ENCODE measurements around the gene DBP.
"Not testable (repeated sequence)": the region's sequence is repeated elsewhere in the genome, so short reads cannot be mapped to it uniquely, and the experiment has no call there.

Gene DBP, protein sequence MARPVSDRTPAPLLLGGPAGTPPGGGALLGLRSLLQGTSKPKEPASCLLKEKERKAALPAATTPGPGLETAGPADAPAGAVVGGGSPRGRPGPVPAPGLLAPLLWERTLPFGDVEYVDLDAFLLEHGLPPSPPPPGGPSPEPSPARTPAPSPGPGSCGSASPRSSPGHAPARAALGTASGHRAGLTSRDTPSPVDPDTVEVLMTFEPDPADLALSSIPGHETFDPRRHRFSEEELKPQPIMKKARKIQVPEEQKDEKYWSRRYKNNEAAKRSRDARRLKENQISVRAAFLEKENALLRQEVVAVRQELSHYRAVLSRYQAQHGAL

DNA sequence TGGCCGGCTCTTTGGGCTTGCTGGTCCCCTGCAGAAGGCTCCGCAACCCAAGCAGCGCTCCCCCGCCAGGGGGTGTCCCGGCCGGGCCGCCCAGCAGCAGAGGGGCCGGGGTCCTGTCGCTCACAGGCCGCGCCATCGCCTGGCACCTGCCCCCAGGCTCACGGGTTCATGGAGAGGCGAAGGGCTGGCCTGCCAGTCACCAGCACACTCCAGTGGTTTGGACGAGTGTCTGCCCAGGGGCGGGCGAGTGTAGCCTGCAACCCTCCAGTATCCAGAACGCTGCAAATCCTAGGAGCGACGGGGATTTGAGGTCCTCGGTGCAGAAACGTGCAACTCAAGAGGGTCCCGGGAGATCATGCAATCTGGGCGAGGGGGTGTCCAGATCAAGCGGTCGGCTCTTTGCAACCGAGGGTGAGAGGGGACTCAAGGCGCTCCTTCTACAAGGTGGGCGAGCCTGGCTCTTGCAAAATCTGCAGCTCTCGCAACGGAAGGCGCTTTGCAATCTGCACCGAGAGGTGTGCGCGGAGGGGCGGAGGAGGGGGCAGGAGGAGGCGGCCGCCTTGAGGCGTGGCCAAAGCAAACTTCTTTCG lies at the start of gene DBP:
Gene DBP, minus strand, starts transcription at position 521 of the 590 bp plus-strand sequence. Its CDS starts 385 bp downstream, at position 136.
- peak within 1 kb of the TSS; percentile 84 for H2AFZ ChIP-seq (ENCODE audit: low read length, unreplicated experiment)
- H3K4me1 ChIP-seq (ENCODE audit: control insufficient read depth, insufficient read depth, low read length, unreplicated experiment): peaks cover 25% of the 10 kb centered on the region
- H3K27me3 ChIP-seq (ENCODE audit: insufficient read depth, low read length): no peaks in the 10 kb centered on the region; the same call in 1 of the 2 replicates
- peak within 1 kb of the TSS; percentile 73 for H3K27ac ChIP-seq (ENCODE audit: low read depth, low read length)
- H3K79me2 ChIP-seq (ENCODE audit: control insufficient read depth, insufficient read depth, low read length, unreplicated experiment): no peaks in the 10 kb centered on the region
- H3K4me3 ChIP-seq (ENCODE audit: low read depth, low read length): peak within 1 kb of the TSS; percentile 81
- no peaks in the 10 kb centered on the region for H3K36me3 ChIP-seq (ENCODE audit: insufficient read depth, low read length)

DNA sequence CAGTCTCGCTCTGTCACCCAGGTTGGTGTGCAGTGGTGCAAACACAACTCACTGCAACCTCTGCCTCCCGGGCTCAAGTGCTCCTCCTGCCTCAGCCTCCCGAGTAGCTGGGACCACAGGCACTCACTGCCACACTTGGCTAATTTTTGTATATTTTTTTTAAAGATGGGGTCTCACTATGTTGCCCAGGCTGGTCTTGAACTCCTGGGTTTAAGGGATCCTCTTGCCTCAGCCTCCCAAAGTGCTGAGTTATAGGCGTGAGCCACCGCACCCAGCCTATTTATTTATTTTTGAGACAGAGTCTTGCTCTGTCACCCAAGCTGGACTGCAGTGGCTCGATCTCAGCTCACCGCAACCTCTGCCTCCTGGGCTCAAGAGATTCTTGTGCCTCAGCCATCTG lies 49.5 kb upstream of the DBP start:
- not testable (repeated sequence) for H3K36me3 ChIP-seq (ENCODE audit: insufficient read depth, low read length); H3K27me3 ChIP-seq (ENCODE audit: insufficient read depth, low read length); H3K4me1 ChIP-seq (ENCODE audit: control insufficient read depth, insufficient read depth, low read length, unreplicated experiment); H3K27ac ChIP-seq (ENCODE audit: low read depth, low read length); H3K79me2 ChIP-seq (ENCODE audit: control insufficient read depth, insufficient read depth, low read length, unreplicated experiment); H2AFZ ChIP-seq (ENCODE audit: low read length, unreplicated experiment); H3K4me3 ChIP-seq (ENCODE audit: low read depth, low read length)

DNA sequence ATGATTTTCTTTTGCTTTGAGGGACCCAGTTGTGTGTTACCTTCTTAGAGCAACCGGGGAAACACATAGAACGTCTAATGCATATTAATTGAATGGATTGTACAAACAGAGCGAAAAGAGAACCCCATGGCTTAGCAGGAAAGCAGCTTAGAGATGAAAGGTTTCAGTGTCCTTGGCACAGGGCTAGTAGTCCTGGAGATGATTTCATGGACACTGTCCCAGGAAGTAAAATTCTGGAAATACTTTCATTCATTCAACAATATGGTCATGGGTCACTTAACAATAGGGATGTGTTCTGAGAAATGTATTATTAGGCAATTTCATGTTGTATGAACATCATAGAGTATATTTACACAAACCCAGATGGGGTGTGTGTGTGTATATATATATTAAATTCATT lies 48.9 kb upstream of the DBP start:
- Histone ChIP-seq H3K79me2 (ENCODE audit: control insufficient read depth, insufficient read depth, low read length, unreplicated experiment) (no peaks in the 10 kb centered on the region), H3K4me1 (ENCODE audit: control insufficient read depth, insufficient read depth, low read length, unreplicated experiment) (no peaks in the 10 kb centered on the region), H3K27ac (ENCODE audit: low read depth, low read length) (no peak overlapping the region), H3K36me3 (ENCODE audit: insufficient read depth, low read length) (no peaks in the 10 kb centered on the region), H2AFZ (ENCODE audit: low read length, unreplicated experiment) (no peak overlapping the region), H3K4me3 (ENCODE audit: low read depth, low read length) (no peak overlapping the region), H3K27me3 (ENCODE audit: insufficient read depth, low read length) (no peaks in the 10 kb centered on the region)

DNA sequence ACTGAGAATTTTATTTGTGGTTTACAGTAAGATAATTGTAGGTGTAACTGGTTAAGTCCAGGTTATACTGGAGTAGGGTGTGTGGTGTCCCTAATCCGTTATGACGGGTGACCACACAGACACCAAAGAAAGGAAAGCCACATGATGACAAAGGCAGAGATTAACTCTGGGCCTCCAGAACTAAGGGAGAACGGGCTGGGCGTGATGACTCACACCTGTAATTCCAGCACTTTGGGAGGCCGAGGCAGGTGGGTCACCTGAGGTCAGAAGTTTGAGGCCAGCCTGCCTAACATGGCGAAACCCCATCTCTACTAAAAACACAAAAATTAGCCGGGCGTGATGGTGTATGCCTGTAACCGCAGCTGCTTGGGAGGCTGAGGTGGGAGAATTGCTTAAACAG lies 48.4 kb upstream of the DBP start:
- no peaks in the 10 kb centered on the region for H3K4me1 ChIP-seq (ENCODE audit: control insufficient read depth, insufficient read depth, low read length, unreplicated experiment)
- no peak overlapping the region for H3K4me3 ChIP-seq (ENCODE audit: low read depth, low read length)
- H3K36me3 ChIP-seq (ENCODE audit: insufficient read depth, low read length): no peaks in the 10 kb centered on the region
- no peak overlapping the region for H3K27ac ChIP-seq (ENCODE audit: low read depth, low read length)
- H3K79me2 ChIP-seq (ENCODE audit: control insufficient read depth, insufficient read depth, low read length, unreplicated experiment): no peaks in the 10 kb centered on the region
- H3K27me3 ChIP-seq (ENCODE audit: insufficient read depth, low read length): no peaks in the 10 kb centered on the region
- H2AFZ ChIP-seq (ENCODE audit: low read length, unreplicated experiment): no peak overlapping the region

DNA sequence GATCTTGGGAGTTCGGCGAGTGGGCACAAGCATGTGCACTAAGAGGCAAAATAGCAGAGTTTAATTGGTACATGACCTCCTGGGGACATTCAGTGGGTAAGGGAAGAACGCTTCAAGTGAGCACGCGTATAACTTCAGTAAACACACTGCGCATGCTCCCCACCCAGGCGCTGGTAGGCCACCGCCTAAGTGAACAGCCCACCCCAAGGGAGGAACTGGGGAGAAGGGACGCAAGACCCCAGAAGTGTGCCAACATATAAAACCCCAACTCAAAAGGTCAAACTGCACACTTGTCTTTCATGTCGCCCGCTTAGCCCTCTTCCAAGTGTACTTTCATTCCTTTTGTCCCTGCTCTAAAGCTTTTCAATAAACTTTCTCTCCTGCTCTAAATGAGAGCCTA lies 46.2 kb upstream of the DBP start:
- Histone ChIP-seq H3K36me3 (ENCODE audit: insufficient read depth, low read length) (no peaks in the 10 kb centered on the region), H3K4me3 (ENCODE audit: low read depth, low read length) (peak overlapping the region; percentile 68), H2AFZ (ENCODE audit: low read length, unreplicated experiment) (peak overlapping the region; percentile 85), H3K27me3 (ENCODE audit: insufficient read depth, low read length) (no peaks in the 10 kb centered on the region), H3K4me1 (ENCODE audit: control insufficient read depth, insufficient read depth, low read length, unreplicated experiment) (no peaks in the 10 kb centered on the region), H3K79me2 (ENCODE audit: control insufficient read depth, insufficient read depth, low read length, unreplicated experiment) (no peaks in the 10 kb centered on the region), H3K27ac (ENCODE audit: low read depth, low read length) (no peak overlapping the region)

DNA sequence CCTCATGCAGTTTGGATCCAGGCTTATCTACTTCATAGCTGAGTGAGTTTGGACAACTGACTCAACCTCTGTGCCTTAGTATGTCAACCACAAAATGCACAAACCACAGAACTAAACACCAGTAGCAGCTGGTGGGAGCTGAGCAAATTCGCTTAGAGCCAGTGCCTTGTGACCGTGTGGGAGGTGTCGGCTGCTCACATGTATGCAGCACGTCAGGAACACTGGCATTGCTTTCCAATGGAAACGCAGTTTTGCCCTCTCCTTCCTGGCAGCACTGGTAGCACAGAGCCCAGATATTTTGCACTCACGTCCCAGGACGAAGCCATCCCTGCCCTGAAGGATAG lies 43.9 kb upstream of the DBP start:
- no peak overlapping the region for H2AFZ ChIP-seq (ENCODE audit: low read length, unreplicated experiment)
- H3K4me1 ChIP-seq (ENCODE audit: control insufficient read depth, insufficient read depth, low read length, unreplicated experiment): no peaks in the 10 kb centered on the region
- no peak overlapping the region for H3K4me3 ChIP-seq (ENCODE audit: low read depth, low read length)

DNA sequence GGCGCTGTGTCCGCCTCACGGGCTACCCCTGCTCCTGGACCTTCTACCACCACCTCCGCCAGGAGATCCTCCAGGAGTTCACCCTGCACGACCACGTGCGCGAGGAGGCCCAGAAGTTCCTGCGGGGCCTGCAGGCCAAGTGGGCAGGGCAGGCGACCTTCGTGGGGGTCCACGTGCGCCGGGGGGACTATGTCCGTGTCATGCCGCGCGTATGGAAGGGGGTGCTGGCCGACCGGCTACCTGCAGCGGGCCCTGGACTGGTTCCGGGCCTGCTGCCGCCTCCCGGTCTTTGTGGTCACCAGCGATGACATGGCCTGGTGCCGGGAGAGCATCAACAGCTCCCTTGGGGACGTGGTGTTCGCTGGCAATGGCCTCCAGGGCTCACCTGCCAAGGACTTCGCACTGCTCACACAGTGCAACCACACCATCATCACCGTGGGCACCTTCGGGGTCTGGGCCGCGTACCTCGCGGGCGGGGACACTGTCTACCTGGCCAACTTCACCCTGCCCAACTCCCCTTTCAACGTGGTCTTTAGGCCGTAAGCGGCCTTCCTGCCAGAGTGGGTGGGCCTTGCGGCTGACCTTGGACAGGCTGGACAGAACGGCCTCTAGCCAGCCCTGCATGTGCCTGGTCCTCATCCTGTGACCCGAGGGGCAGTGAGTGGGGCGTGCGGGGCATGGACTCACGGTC lies 43.4 kb upstream of the DBP start:
- Histone ChIP-seq H3K27ac (ENCODE audit: low read depth, low read length) (no peak overlapping the region), H2AFZ (ENCODE audit: low read length, unreplicated experiment) (no peak overlapping the region), H3K4me1 (ENCODE audit: control insufficient read depth, insufficient read depth, low read length, unreplicated experiment) (no peaks in the 10 kb centered on the region), H3K36me3 (ENCODE audit: insufficient read depth, low read length) (no peaks in the 10 kb centered on the region), H3K79me2 (ENCODE audit: control insufficient read depth, insufficient read depth, low read length, unreplicated experiment) (no peaks in the 10 kb centered on the region), H3K27me3 (ENCODE audit: insufficient read depth, low read length) (no peaks in the 10 kb centered on the region), H3K4me3 (ENCODE audit: low read depth, low read length) (no peak overlapping the region)

More for the DNA sequence above, 43.9 kb upstream of the DBP start:
- no peaks in the 10 kb centered on the region for H3K36me3 ChIP-seq (ENCODE audit: insufficient read depth, low read length)
- H3K27ac ChIP-seq (ENCODE audit: low read depth, low read length): no peak overlapping the region
- no peaks in the 10 kb centered on the region for H3K79me2 ChIP-seq (ENCODE audit: control insufficient read depth, insufficient read depth, low read length, unreplicated experiment)
- H3K27me3 ChIP-seq (ENCODE audit: insufficient read depth, low read length): no peaks in the 10 kb centered on the region

DNA sequence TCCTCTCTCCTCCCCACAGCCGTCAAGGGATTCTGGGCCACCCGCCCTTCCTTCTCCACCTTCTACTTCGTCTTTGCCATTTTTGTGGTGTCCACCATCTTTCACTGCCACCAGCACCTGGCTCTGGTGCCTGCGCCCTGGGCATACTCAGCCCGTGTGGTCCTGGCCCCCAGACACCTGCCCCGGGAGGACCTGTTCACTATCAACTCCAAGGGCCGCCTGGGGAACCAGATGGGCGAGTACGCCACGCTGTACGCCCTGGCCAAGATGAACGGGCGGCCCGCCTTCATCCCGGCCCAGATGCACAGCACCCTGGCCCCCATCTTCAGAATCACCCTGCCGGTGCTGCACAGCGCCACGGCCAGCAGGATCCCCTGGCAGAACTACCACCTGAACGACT lies 42.8 kb upstream of the DBP start:
- H3K27me3 ChIP-seq (ENCODE audit: insufficient read depth, low read length); H3K4me1 ChIP-seq (ENCODE audit: control insufficient read depth, insufficient read depth, low read length, unreplicated experiment); H3K27ac ChIP-seq (ENCODE audit: low read depth, low read length); H3K79me2 ChIP-seq (ENCODE audit: control insufficient read depth, insufficient read depth, low read length, unreplicated experiment); H2AFZ ChIP-seq (ENCODE audit: low read length, unreplicated experiment); H3K36me3 ChIP-seq (ENCODE audit: insufficient read depth, low read length); H3K4me3 ChIP-seq (ENCODE audit: low read depth, low read length): not testable (repeated sequence)

DNA sequence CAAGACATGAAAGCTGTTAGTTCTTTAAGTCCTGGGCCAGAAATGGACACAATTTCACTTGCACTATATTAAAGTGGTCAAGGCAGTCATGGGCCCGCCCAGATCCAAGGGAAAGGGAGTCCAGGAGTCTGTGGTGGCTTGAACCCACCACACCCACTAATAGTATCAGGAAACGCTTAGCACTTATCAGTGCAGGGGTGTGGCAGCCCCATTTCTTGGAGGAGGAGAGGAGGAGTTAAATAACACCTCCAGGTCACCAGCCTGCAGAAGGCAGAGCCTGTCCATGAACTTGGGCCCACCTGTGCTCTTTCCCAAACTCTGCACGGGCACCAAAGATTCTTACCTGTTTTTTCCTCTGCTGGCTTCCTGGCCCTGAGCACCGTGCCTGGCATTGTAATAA lies 41.0 kb upstream of the DBP start:
- Histone ChIP-seq H3K36me3 (ENCODE audit: insufficient read depth, low read length) (no peaks in the 10 kb centered on the region), H3K4me1 (ENCODE audit: control insufficient read depth, insufficient read depth, low read length, unreplicated experiment) (peaks cover 4% of the 10 kb centered on the region), H3K27me3 (ENCODE audit: insufficient read depth, low read length) (no peaks in the 10 kb centered on the region), H3K79me2 (ENCODE audit: control insufficient read depth, insufficient read depth, low read length, unreplicated experiment) (no peaks in the 10 kb centered on the region), H2AFZ (ENCODE audit: low read length, unreplicated experiment) (no peak overlapping the region), H3K27ac (ENCODE audit: low read depth, low read length) (no peak overlapping the region), H3K4me3 (ENCODE audit: low read depth, low read length) (no peak overlapping the region)

DNA sequence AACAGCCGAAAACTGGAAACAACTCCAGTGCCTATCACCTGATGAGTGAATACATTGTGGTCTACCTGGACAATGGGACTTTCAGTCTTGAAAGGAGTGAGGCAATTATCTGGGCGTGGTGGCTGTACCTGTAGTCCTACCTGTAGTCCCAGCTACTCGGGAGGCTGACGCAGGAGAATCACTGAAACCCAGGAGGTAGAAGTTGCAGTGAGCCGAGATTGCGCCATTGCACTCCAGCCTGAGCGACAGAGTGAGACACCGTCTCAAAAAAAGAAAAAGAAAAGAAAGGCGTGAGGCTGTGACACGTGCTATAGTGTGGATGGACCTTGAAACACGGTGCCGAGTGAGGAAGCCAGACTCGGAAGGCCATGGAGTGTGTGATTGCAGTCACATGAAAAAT lies 39.7 kb upstream of the DBP start:
- no peaks in the 10 kb centered on the region for H3K27me3 ChIP-seq (ENCODE audit: insufficient read depth, low read length)
- H3K4me3 ChIP-seq (ENCODE audit: low read depth, low read length): no peak overlapping the region
- H3K4me1 ChIP-seq (ENCODE audit: control insufficient read depth, insufficient read depth, low read length, unreplicated experiment): peaks cover 4% of the 10 kb centered on the region
- H3K27ac ChIP-seq (ENCODE audit: low read depth, low read length): no peak overlapping the region
- no peaks in the 10 kb centered on the region for H3K36me3 ChIP-seq (ENCODE audit: insufficient read depth, low read length)
- no peaks in the 10 kb centered on the region for H3K79me2 ChIP-seq (ENCODE audit: control insufficient read depth, insufficient read depth, low read length, unreplicated experiment)
- H2AFZ ChIP-seq (ENCODE audit: low read length, unreplicated experiment): no peak overlapping the region

DNA sequence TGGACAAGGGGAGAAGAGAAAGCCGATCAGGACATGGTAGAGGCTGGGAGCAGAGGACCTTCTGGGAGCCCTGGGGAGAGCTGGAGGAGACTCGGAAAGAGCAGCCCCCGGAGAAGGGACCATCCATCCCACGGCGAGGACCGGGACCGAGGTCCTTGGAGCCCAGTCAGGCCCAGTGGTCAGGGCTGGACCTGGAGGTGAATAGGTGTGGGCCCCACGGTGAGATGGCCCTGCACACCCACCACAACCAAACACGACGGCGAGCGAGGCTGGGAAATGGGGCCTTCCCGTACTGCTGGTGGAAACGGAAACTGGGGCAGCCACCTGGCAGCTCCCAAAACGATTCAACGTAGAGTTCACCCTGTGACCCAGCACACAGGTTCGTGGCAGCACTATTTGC lies 39.3 kb upstream of the DBP start:
- Histone ChIP-seq H3K36me3 (ENCODE audit: insufficient read depth, low read length) (no peaks in the 10 kb centered on the region), H3K4me3 (ENCODE audit: low read depth, low read length) (no peak overlapping the region), H3K27me3 (ENCODE audit: insufficient read depth, low read length) (no peaks in the 10 kb centered on the region), H3K4me1 (ENCODE audit: control insufficient read depth, insufficient read depth, low read length, unreplicated experiment) (peaks cover 4% of the 10 kb centered on the region), H3K79me2 (ENCODE audit: control insufficient read depth, insufficient read depth, low read length, unreplicated experiment) (no peaks in the 10 kb centered on the region), H2AFZ (ENCODE audit: low read length, unreplicated experiment) (no peak overlapping the region), H3K27ac (ENCODE audit: low read depth, low read length) (no peak overlapping the region)

Measured in ACC112 (cell line).